OCI-LY3 (cell line): ENCODE results near the gene RPUSD1.

Source experiments
- H2AFZ ChIP-seq: fragments of 200-600, 300-600 bp; shearing (Covaris generic); 2 replicates; pipeline ENCODE4 v1.6.0; 2014; ENCODE audit warnings: antibody characterized with exemption, low read depth, low read length
- H3K27ac ChIP-seq: fragments of 200-600, 300-600 bp; sonication (generic); 2 replicates; pipeline ENCODE4 v1.5.1; 2014; ENCODE audit warnings: mild to moderate bottlenecking, low read length, moderate library complexity, mixed read lengths
- H3K27me3 ChIP-seq: fragments of 200-600, 300-600 bp; sonication (generic); 2 replicates; pipeline ENCODE4 v1.6.1; 2014; ENCODE audit warnings: low read depth, low read length, mixed read lengths
- H3K36me3 ChIP-seq: fragments of 200-600, 300-600 bp; sonication (generic); replicated peaks from 2 replicates; pipeline ENCODE3; 2014; ENCODE audit warnings: low read depth, low read length, mixed read lengths
- H3K4me1 ChIP-seq: fragments of 300-600, 200-600 bp; sonication (generic); 2 replicates; pipeline ENCODE4 v1.6.1; 2014; ENCODE audit warnings: low read length, mixed read lengths
- H3K4me2 ChIP-seq: fragments of 200-600, 300-600 bp; sonication (generic); 2 replicates; pipeline ENCODE4 v1.6.1; 2014; ENCODE audit warnings: low read length, mixed read lengths
- H3K4me3 ChIP-seq: fragments of 300-600, 200-600 bp; sonication (generic); 2 replicates; pipeline ENCODE4 v1.5.1; 2014; ENCODE audit warnings: antibody characterized with exemption, mild to moderate bottlenecking, low read length, moderate library complexity
- H3K79me2 ChIP-seq: fragments of 300-600, 200-600 bp; shearing (Covaris generic); 2 replicates; pipeline ENCODE4 v1.6.1; 2014; ENCODE audit warnings: mild to moderate bottlenecking, low read length, mixed read lengths
- H3K9ac ChIP-seq: fragments of 300-600, 200-600 bp; shearing (Covaris generic); 2 replicates; pipeline ENCODE4 v1.6.0; 2014; ENCODE audit warnings: mild to moderate bottlenecking, low read length, moderate library complexity
- H3K9me3 ChIP-seq: fragments of 200-600, 300-600 bp; shearing (Covaris generic); 2 replicates; pipeline ENCODE4 v1.6.1; 2014; ENCODE audit warnings: low read length, mixed read lengths; ENCODE audit not compliant: insufficient read depth
- H4K20me1 ChIP-seq: fragments of 200-600, 300-600 bp; sonication (generic); 2 replicates; pipeline ENCODE4 v1.6.1; 2016; ENCODE audit warnings: low read length, mixed read lengths; ENCODE audit not compliant: insufficient read depth
- CTCF ChIP-seq: fragments of 200-600, 300-600 bp; sonication (generic); IDR thresholded peaks from 2 replicates; pipeline ENCODE4 v1.5.1; 2014; ENCODE audit warnings: antibody characterized with exemption, low read length, low read depth
- EZH2phosphoT487 ChIP-seq: fragments of 200-600 bp; shearing (Covaris generic); IDR thresholded peaks from 2 replicates; pipeline ENCODE4 v1.6.1; 2018; ENCODE audit warnings: antibody characterized with exemption, mixed run types, low read depth

The RPUSD1 gene

GRCh38 chr16:752007-752312, 36.2 kb downstream of the RPUSD1 start:
- Histone ChIP-seq H3K4me3 (peak overlapping the region; percentile 65), H3K4me1 (peaks cover 22% of the 10 kb centered on the region), H3K36me3 (peaks cover 2% of the 10 kb centered on the region), H2AFZ (peak overlapping the region; percentile 69), H3K9me3 (no peaks in the 10 kb centered on the region), H3K9ac (peak overlapping the region; percentile 50), H3K27me3 (no peaks in the 10 kb centered on the region), H3K4me2 (peak overlapping the region; percentile 71), H4K20me1 (no peaks in the 10 kb centered on the region), H3K27ac (peak overlapping the region; percentile 71), H3K79me2 (no peaks in the 10 kb centered on the region)
- TF ChIP-seq CTCF (no peak), EZH2phosphoT487 (no peak)

GRCh38 chr16:751152-752006, 36.8 kb downstream of the RPUSD1 start:
- no peaks in the 10 kb centered on the region for H3K79me2 ChIP-seq
- no peaks in the 10 kb centered on the region for H4K20me1 ChIP-seq
- peaks cover 22% of the 10 kb centered on the region for H3K4me1 ChIP-seq
- peak overlapping the region; percentile 71 for H3K27ac ChIP-seq
- H3K4me2 ChIP-seq = peak overlapping the region; percentile 71
- H3K4me3 ChIP-seq = peak overlapping the region; percentile 65
- no peaks in the 10 kb centered on the region for H3K9me3 ChIP-seq
- H2AFZ ChIP-seq = peak overlapping the region; percentile 69
- TF ChIP-seq EZH2phosphoT487 (no peak), CTCF (no peak)
- peaks cover 2% of the 10 kb centered on the region for H3K36me3 ChIP-seq
- peak overlapping the region; percentile 50; the same call in 1 of the 2 replicates for H3K9ac ChIP-seq
- H3K27me3 ChIP-seq = no peaks in the 10 kb centered on the region

GRCh38 chr16:750485-750884, 37.7 kb downstream of the RPUSD1 start:
- no peak overlapping the region for H2AFZ ChIP-seq
- H3K27me3 ChIP-seq = no peaks in the 10 kb centered on the region
- no peaks in the 10 kb centered on the region for H3K79me2 ChIP-seq
- H3K27ac ChIP-seq = no peak overlapping the region
- H3K4me2 ChIP-seq = no peak overlapping the region
- no peaks in the 10 kb centered on the region for H3K9me3 ChIP-seq
- H3K9ac ChIP-seq = no peak overlapping the region
- H4K20me1 ChIP-seq = no peaks in the 10 kb centered on the region
- no peak for TF ChIP-seq CTCF
- TF ChIP-seq EZH2phosphoT487 = no peak
- no peaks in the 10 kb centered on the region for H3K36me3 ChIP-seq
- no peak overlapping the region for H3K4me3 ChIP-seq
- H3K4me1 ChIP-seq = peaks cover 27% of the 10 kb centered on the region

GRCh38 chr16:749010-749409, 39.2 kb downstream of the RPUSD1 start:
- peaks cover 27% of the 10 kb centered on the region for H3K4me1 ChIP-seq
- no peaks in the 10 kb centered on the region for H3K79me2 ChIP-seq
- H3K4me2 ChIP-seq = no peak overlapping the region
- no peak overlapping the region for H2AFZ ChIP-seq
- H4K20me1 ChIP-seq = no peaks in the 10 kb centered on the region
- H3K9me3 ChIP-seq = no peaks in the 10 kb centered on the region
- H3K27ac ChIP-seq = no peak overlapping the region
- H3K36me3 ChIP-seq = no peaks in the 10 kb centered on the region
- no peaks in the 10 kb centered on the region for H3K27me3 ChIP-seq
- no peak overlapping the region for H3K9ac ChIP-seq
- H3K4me3 ChIP-seq = no peak overlapping the region
- TF ChIP-seq CTCF (no peak), EZH2phosphoT487 (no peak)
